ENCODE results near the gene LYPD6B.

- no peak for TF ChIP-seq REST (IDR thresholded peaks at IDR 0.05; ENCODE audit: unreplicated experiment)
- TF ChIP-seq CTCF (conservative IDR thresholded peaks at IDR 0.05; ENCODE audit: low read depth in 2 of 2) = no peak
- no peak for TF ChIP-seq EZH2 (IDR thresholded peaks at IDR 0.05; ENCODE audit: low read depth, unreplicated experiment)
- TF ChIP-seq EZH2phosphoT487 (IDR thresholded peaks at IDR 0.05; ENCODE audit: unreplicated experiment) = no peak
- TF ChIP-seq POLR2AphosphoS5 (IDR thresholded peaks at IDR 0.05; ENCODE audit: low read depth) = no peak
- no peak for TF ChIP-seq CREB1 (CRISPR knock-in tag; IDR thresholded peaks at IDR 0.05; ENCODE audit: low read depth)
- no peak for TF ChIP-seq ZNF462 (CRISPR knock-in tag; IDR thresholded peaks at IDR 0.05)
- no peak for TF ChIP-seq ZNF331 (CRISPR knock-in tag; IDR thresholded peaks at IDR 0.05; ENCODE audit: low read depth)
- no peak for TF ChIP-seq JUNB (IDR thresholded peaks at IDR 0.05; ENCODE audit: unreplicated experiment)
- TF ChIP-seq ZNF114 (CRISPR knock-in tag; IDR thresholded peaks at IDR 0.05) = no peak
Observed at GRCh38 chr2:149029307-149029965, 9.1 kb upstream of the LYPD6B start.
